ENCODE data around the gene KCNIP4. TPM values are rescaled to one million over a fixed set of nuclear protein-coding genes. Genes with fewer than 3 reads are reported as not detected.

KCNIP4 gene
- total and polyA plus RNA-seq, 9 of the 15 experiments (the other 6 are each of a cell fraction or from before 2014, with no cell fraction given): 0.25 to 0.41 TPM; not detected in 7

DNA sequence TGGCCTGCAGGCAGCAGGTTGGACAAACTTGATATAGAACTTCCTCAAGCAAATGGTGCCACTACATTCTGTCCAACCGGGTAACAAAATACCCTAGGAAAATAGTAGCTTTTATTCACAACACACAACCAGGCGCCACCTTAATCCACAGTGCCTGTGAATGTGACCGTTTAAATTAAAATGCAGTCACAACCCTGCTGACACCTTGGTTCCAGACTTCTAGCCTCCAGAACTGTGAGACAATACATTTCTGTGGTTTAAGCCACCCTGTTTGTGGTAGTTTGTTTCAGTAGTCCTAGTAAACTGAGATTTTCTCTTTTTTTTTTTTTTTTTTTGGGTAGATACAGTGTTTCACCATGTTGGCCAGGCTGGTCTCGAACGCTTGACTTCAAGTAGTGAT, 672.5 kb downstream of the KCNIP4 start:
- in situ Hi-C loops (cut with MboI) (no loop called here), intact Hi-C loops (cut with micrococcal nuclease) (no loop called here)
- H3K79me2 ChIP-seq (ENCODE audit: control insufficient read depth, insufficient read depth, low read length): no peaks in the 10 kb centered on the region
- CTCF ChIA-PET (ENCODE audit: low intra/inter-chr PET ratio): no interaction called here
- H3K9me3 ChIP-seq (replicated peaks; ENCODE audit: control insufficient read depth, insufficient read depth, low read depth, low read length): no peaks in the 10 kb centered on the region
- BruUV-seq (replicated peaks): no TSS peak
- no peaks in the 10 kb centered on the region for H3K4me1 ChIP-seq (replicated peaks in 1 of 2; ENCODE audit: control insufficient read depth in 2 of 2, insufficient read depth in 2 of 2, low read length in 2 of 2)
- no peak for FAIRE-seq
- H4K20me1 ChIP-seq (replicated peaks; ENCODE audit: control insufficient read depth, insufficient read depth, low read length): no peaks in the 10 kb centered on the region
- H3K27me3 ChIP-seq (ENCODE audit: control insufficient read depth in 2 of 2, insufficient read depth in 2 of 2, low read length in 2 of 2): no peaks in the 10 kb centered on the region
- H3K9ac ChIP-seq (ENCODE audit: insufficient read depth in 1 of 2, low read depth in 2 of 2, low read length in 2 of 2): no peak overlapping the region
- no peak for DNase-seq (ENCODE audit: extremely low read depth in 1 of 4, low spot score in 3 of 4)
- no peak overlapping the region for H3K4me2 ChIP-seq (ENCODE audit: insufficient read depth, low read length)
- POLR2A ChIA-PET: no interaction called here
- H3K27ac ChIP-seq (ENCODE audit: extremely low read depth, low read depth, low read length): no peak overlapping the region
- no peak overlapping the region for H2AFZ ChIP-seq (ENCODE audit: low read depth, low read length)
- no peak overlapping the region for H3K4me3 ChIP-seq
- no peaks in the 10 kb centered on the region for H3K9me1 ChIP-seq (ENCODE audit: control insufficient read depth, insufficient read depth, low read length)
- WGBS (ENCODE audit: insufficient coverage, low coverage, missing lambda C conversion rate): 4% methylated on average over 5 of the region's 5 CpGs
- no peaks in the 10 kb centered on the region for H3K36me3 ChIP-seq (ENCODE audit: control insufficient read depth, insufficient read depth, low read length)
- ATAC-seq: no peak
- TF ChIP-seq NRF1 (conservative IDR thresholded peaks at IDR 0.05 in 1 of 2, IDR thresholded peaks at IDR 0.05 in 1 of 2) (no peak), ESRRB (CRISPR knock-in tag; IDR thresholded peaks at IDR 0.05; ENCODE audit: borderline replicate concordance) (no peak), ZNF57 (CRISPR knock-in tag; IDR thresholded peaks at IDR 0.05) (no peak), ATF1 (CRISPR knock-in tag; IDR thresholded peaks at IDR 0.05) (no peak), ATF1 (tag; IDR thresholded peaks at IDR 0.05) (no peak), ZKSCAN1 (IDR thresholded peaks at IDR 0.05; ENCODE audit: low read depth, low read length) (no peak), TCF7L2 (IDR thresholded peaks at IDR 0.05; ENCODE audit: low read depth, low read length) (no peak), ZNF79 (CRISPR knock-in tag; IDR thresholded peaks at IDR 0.05; ENCODE audit: low read depth) (no peak), MTA1 (IDR thresholded peaks at IDR 0.05; ENCODE audit: borderline replicate concordance) (no peak), FIP1L1 (IDR thresholded peaks at IDR 0.05; ENCODE audit: low read depth, low read length, poor library complexity, severe bottlenecking) (no peak), FOXK1 (CRISPR knock-in tag; IDR thresholded peaks at IDR 0.05; ENCODE audit: borderline replicate concordance) (no peak)
- TF ChIP-seq, protein P1, sequence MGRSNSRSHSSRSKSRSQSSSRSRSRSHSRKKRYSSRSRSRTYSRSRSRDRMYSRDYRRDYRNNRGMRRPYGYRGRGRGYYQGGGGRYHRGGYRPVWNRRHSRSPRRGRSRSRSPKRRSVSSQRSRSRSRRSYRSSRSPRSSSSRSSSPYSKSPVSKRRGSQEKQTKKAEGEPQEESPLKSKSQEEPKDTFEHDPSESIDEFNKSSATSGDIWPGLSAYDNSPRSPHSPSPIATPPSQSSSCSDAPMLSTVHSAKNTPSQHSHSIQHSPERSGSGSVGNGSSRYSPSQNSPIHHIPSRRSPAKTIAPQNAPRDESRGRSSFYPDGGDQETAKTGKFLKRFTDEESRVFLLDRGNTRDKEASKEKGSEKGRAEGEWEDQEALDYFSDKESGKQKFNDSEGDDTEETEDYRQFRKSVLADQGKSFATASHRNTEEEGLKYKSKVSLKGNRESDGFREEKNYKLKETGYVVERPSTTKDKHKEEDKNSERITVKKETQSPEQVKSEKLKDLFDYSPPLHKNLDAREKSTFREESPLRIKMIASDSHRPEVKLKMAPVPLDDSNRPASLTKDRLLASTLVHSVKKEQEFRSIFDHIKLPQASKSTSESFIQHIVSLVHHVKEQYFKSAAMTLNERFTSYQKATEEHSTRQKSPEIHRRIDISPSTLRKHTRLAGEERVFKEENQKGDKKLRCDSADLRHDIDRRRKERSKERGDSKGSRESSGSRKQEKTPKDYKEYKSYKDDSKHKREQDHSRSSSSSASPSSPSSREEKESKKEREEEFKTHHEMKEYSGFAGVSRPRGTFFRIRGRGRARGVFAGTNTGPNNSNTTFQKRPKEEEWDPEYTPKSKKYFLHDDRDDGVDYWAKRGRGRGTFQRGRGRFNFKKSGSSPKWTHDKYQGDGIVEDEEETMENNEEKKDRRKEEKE (IDR thresholded peaks at IDR 0.05; ENCODE audit: borderline replicate concordance in 1 of 2, control insufficient read depth in 1 of 2, low read depth in 2 of 2, low read length in 1 of 2): no peak
- TF ChIP-seq, protein P2, sequence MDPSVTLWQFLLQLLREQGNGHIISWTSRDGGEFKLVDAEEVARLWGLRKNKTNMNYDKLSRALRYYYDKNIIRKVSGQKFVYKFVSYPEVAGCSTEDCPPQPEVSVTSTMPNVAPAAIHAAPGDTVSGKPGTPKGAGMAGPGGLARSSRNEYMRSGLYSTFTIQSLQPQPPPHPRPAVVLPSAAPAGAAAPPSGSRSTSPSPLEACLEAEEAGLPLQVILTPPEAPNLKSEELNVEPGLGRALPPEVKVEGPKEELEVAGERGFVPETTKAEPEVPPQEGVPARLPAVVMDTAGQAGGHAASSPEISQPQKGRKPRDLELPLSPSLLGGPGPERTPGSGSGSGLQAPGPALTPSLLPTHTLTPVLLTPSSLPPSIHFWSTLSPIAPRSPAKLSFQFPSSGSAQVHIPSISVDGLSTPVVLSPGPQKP (CRISPR knock-in tag; IDR thresholded peaks at IDR 0.05): no peak
- TF ChIP-seq, protein P3, sequence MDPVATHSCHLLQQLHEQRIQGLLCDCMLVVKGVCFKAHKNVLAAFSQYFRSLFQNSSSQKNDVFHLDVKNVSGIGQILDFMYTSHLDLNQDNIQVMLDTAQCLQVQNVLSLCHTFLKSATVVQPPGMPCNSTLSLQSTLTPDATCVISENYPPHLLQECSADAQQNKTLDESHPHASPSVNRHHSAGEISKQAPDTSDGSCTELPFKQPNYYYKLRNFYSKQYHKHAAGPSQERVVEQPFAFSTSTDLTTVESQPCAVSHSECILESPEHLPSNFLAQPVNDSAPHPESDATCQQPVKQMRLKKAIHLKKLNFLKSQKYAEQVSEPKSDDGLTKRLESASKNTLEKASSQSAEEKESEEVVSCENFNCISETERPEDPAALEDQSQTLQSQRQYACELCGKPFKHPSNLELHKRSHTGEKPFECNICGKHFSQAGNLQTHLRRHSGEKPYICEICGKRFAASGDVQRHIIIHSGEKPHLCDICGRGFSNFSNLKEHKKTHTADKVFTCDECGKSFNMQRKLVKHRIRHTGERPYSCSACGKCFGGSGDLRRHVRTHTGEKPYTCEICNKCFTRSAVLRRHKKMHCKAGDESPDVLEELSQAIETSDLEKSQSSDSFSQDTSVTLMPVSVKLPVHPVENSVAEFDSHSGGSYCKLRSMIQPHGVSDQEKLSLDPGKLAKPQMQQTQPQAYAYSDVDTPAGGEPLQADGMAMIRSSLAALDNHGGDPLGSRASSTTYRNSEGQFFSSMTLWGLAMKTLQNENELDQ (CRISPR knock-in tag; IDR thresholded peaks at IDR 0.05; ENCODE audit: borderline replicate concordance): no peak
